Osteocyte (in vitro differentiated cells): ENCODE results near the gene PTK7. TPM values are rescaled to one million over a fixed set of nuclear protein-coding genes. Genes with fewer than 3 reads are reported as not detected.
A peak's percentile ranks its signal among the peaks of the same experiment; 100 is the strongest.

ENCODE experiments used
- DNase-seq: peaks from one replicate; pipeline ENCODE4 v3.0.0; 2021; ENCODE audit warnings: mixed read lengths; ENCODE audit not compliant: unreplicated experiment; ENCODE audit errors: extremely low spot score
- H3K27ac Mint-ChIP-seq: one replicate; pipeline ENCODE4 v1.8.0; 2021; ENCODE audit warnings: mild to moderate bottlenecking, mixed read lengths; ENCODE audit not compliant: unreplicated experiment
- H3K27me3 Mint-ChIP-seq: one replicate; pipeline ENCODE4 v1.8.0; 2021; ENCODE audit warnings: mixed read lengths; ENCODE audit not compliant: unreplicated experiment
- H3K36me3 Mint-ChIP-seq: one replicate; pipeline ENCODE4 v1.8.0; 2021; ENCODE audit warnings: mixed read lengths; ENCODE audit not compliant: unreplicated experiment
- H3K4me1 Mint-ChIP-seq: one replicate; pipeline ENCODE4 v1.8.0; 2021; ENCODE audit warnings: mixed read lengths; ENCODE audit not compliant: unreplicated experiment
- H3K4me3 Mint-ChIP-seq: one replicate; pipeline ENCODE4 v1.8.0; 2021; ENCODE audit warnings: mild to moderate bottlenecking, moderate library complexity, mixed read lengths; ENCODE audit not compliant: unreplicated experiment
- H3K9me3 Mint-ChIP-seq: one replicate; pipeline ENCODE4 v1.8.0; 2021; ENCODE audit warnings: mixed read lengths; ENCODE audit not compliant: unreplicated experiment
- CTCF ChIP-seq: fragments of 200-600 bp; sonication (generic); IDR thresholded peaks from 2 replicates; pipeline ENCODE4 v1.5.0; 2021; ENCODE audit warnings: antibody characterized with exemption, mild to moderate bottlenecking, moderate library complexity
- total RNA-seq: library from RNA; stranded (reverse); gene quantifications from 2 replicates; pipeline ENCODE4 v1.2.1, GENCODE V29; 2021

Gene PTK7
- total RNA-seq, 1 donor from 2014 or later: 183 TPM

GRCh38 chr6:43097098-43097489 is 21.0 kb downstream of the PTK7 start:
- Mint-ChIP-seq H3K36me3 (no peaks in the 10 kb centered on the region), H3K9me3 (no peaks in the 10 kb centered on the region)

GRCh38 chr6:43097502-43097901 is 21.4 kb downstream of the PTK7 start:
- no peak overlapping the region for H3K4me3 Mint-ChIP-seq
- no peak for DNase-seq

More at GRCh38 chr6:43097098-43097489, 21.0 kb downstream of the PTK7 start:
- Mint-ChIP-seq H3K4me1 (peaks cover 54% of the 10 kb centered on the region), H3K4me3 (no peak overlapping the region), H3K27ac (peak overlapping the region; percentile 83), H3K27me3 (no peaks in the 10 kb centered on the region)
- DNase-seq: no peak
- peak; percentile 28 for TF ChIP-seq CTCF

GRCh38 chr6:43101497-43101896 is 25.4 kb downstream of the PTK7 start:
- H3K4me3 Mint-ChIP-seq: no peak overlapping the region
- H3K9me3 Mint-ChIP-seq: no peaks in the 10 kb centered on the region
- no peak for TF ChIP-seq CTCF
- H3K4me1 Mint-ChIP-seq: peaks cover 25% of the 10 kb centered on the region
- H3K27ac Mint-ChIP-seq: no peak overlapping the region
- no peaks in the 10 kb centered on the region for H3K27me3 Mint-ChIP-seq
- no peaks in the 10 kb centered on the region for H3K36me3 Mint-ChIP-seq
- DNase-seq: no peak

More at GRCh38 chr6:43097502-43097901, 21.4 kb downstream of the PTK7 start:
- Mint-ChIP-seq H3K27ac (peak overlapping the region; percentile 83), H3K9me3 (no peaks in the 10 kb centered on the region), H3K4me1 (peaks cover 52% of the 10 kb centered on the region), H3K27me3 (no peaks in the 10 kb centered on the region), H3K36me3 (no peaks in the 10 kb centered on the region)
- no peak for TF ChIP-seq CTCF

GRCh38 chr6:43103253-43103876 is 27.3 kb downstream of the PTK7 start:
- no peak for DNase-seq
- H3K27me3 Mint-ChIP-seq: no peaks in the 10 kb centered on the region
- H3K27ac Mint-ChIP-seq: no peak overlapping the region

More at GRCh38 chr6:43103253-43103876, 27.3 kb downstream of the PTK7 start:
- Mint-ChIP-seq H3K4me3 (no peak overlapping the region), H3K36me3 (no peaks in the 10 kb centered on the region), H3K4me1 (peaks cover 7% of the 10 kb centered on the region), H3K9me3 (no peaks in the 10 kb centered on the region)
- no peak for TF ChIP-seq CTCF
